ENCODE data around the gene TPCN2.

TPCN2 gene

DNA sequence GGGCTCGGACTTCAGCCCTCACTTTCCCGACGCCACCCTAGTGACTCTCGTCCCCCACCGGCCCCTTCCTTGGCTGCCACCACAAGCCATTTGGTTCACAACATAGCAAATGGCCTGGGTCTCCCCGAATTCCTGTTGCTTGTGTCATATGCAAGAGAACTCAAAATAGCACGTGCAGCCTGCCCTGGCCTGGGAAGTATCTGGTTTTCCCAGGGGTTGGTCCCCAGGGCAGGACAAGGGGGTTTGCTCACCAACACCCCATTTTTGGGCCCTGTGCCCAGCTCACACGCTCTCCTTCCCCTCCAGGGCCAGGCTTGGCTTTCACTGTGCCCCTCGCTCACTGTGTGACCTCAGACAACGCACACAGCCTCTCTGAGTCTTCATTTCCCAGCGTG, 12.8 kb upstream of the TPCN2 start:
- TF ChIP-seq, protein P1, sequence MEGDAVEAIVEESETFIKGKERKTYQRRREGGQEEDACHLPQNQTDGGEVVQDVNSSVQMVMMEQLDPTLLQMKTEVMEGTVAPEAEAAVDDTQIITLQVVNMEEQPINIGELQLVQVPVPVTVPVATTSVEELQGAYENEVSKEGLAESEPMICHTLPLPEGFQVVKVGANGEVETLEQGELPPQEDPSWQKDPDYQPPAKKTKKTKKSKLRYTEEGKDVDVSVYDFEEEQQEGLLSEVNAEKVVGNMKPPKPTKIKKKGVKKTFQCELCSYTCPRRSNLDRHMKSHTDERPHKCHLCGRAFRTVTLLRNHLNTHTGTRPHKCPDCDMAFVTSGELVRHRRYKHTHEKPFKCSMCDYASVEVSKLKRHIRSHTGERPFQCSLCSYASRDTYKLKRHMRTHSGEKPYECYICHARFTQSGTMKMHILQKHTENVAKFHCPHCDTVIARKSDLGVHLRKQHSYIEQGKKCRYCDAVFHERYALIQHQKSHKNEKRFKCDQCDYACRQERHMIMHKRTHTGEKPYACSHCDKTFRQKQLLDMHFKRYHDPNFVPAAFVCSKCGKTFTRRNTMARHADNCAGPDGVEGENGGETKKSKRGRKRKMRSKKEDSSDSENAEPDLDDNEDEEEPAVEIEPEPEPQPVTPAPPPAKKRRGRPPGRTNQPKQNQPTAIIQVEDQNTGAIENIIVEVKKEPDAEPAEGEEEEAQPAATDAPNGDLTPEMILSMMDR (IDR thresholded peaks at IDR 0.05; ENCODE audit: borderline replicate concordance, extremely low read depth, low read length, poor library complexity, severe bottlenecking): no peak
- TF ChIP-seq EZH2 (IDR thresholded peaks at IDR 0.05; ENCODE audit: borderline replicate concordance, low read depth, low read length, severe bottlenecking): no peak
- Histone ChIP-seq H2AFZ (ENCODE audit: low read depth, low read length) (no peak overlapping the region), H3K4me2 (ENCODE audit: insufficient read depth, low read length) (no peak overlapping the region), H4K20me1 (ENCODE audit: insufficient read depth, low read length) (no peaks in the 10 kb centered on the region), H3K36me3 (ENCODE audit: insufficient read depth, low read length) (no peaks in the 10 kb centered on the region), H3K27ac (ENCODE audit: low read length) (no peak overlapping the region), H3K79me2 (ENCODE audit: insufficient read depth, low read length) (no peaks in the 10 kb centered on the region), H3K4me1 (ENCODE audit: insufficient read depth, low read length) (no peaks in the 10 kb centered on the region), H3K9me3 (ENCODE audit: insufficient read depth, low read length, severe bottlenecking) (no peaks in the 10 kb centered on the region), H3K9ac (ENCODE audit: low read depth, low read length) (no peak overlapping the region), H3K27me3 (ENCODE audit: insufficient read depth, low read length, poor library complexity) (peaks cover 3% of the 10 kb centered on the region), H3K4me3 (ENCODE audit: low read depth in 1 of 2, low read length in 2 of 2) (no peak overlapping the region)
- no peak for DNase-seq
- no peak for ATAC-seq (ENCODE audit: insufficient read depth, low read depth)

DNA sequence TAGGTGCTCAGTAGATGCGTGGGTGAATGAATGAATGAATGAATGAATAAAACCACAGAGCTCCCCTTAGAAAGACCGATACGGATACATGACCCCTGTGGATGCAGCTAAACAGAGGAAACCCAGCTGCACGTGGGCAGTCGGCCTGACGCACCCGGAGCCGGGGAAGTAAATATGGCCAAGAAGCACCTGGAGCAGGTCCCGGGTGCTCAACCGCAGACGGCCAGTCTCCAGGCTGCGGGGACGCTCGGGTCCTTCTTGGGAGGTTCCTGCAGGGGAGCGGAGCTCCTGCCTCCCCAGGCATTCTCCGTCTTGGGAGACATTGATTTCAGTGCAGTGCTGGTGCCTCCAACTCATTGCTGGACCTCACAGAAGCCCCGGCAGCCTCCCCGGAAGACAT, 11.7 kb upstream of the TPCN2 start:
- Histone ChIP-seq H3K27ac (ENCODE audit: low read length) (no peak overlapping the region), H3K27me3 (ENCODE audit: insufficient read depth, low read length, poor library complexity) (peaks cover 3% of the 10 kb centered on the region), H3K4me3 (ENCODE audit: low read depth in 1 of 2, low read length in 2 of 2) (no peak overlapping the region), H4K20me1 (ENCODE audit: insufficient read depth, low read length) (no peaks in the 10 kb centered on the region), H3K4me1 (ENCODE audit: insufficient read depth, low read length) (no peaks in the 10 kb centered on the region), H3K36me3 (ENCODE audit: insufficient read depth, low read length) (no peaks in the 10 kb centered on the region), H2AFZ (ENCODE audit: low read depth, low read length) (no peak overlapping the region), H3K4me2 (ENCODE audit: insufficient read depth, low read length) (no peak overlapping the region), H3K9me3 (ENCODE audit: insufficient read depth, low read length, severe bottlenecking) (no peaks in the 10 kb centered on the region), H3K9ac (ENCODE audit: low read depth, low read length) (no peak overlapping the region), H3K79me2 (ENCODE audit: insufficient read depth, low read length) (no peaks in the 10 kb centered on the region)
- ATAC-seq (ENCODE audit: insufficient read depth, low read depth): no peak
- no peak for TF ChIP-seq EZH2 (IDR thresholded peaks at IDR 0.05; ENCODE audit: borderline replicate concordance, low read depth, low read length, severe bottlenecking)
- TF ChIP-seq, protein P1 (IDR thresholded peaks at IDR 0.05; ENCODE audit: borderline replicate concordance, extremely low read depth, low read length, poor library complexity, severe bottlenecking): no peak
- no peak for DNase-seq

DNA sequence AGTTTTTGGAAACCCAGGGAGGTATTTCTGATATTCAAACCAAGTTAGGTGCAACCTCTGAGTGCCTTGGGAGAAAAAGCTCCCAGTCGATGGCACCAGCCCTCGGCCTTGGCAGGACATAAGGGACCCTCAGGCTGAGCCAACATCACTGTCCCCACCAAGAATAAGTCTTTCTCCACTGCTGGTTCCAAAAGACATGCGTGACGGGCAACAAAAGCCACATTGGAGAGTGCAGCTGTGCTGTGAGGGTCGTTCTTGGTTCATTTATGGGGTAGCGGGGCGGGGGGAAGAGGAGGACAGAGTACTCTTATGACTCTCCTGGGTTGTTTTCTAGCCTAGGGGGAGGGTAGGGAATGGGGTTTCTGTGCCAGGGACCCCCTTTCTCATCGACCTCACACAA, 11.2 kb upstream of the TPCN2 start:
- Histone ChIP-seq H3K27me3 (ENCODE audit: insufficient read depth, low read length, poor library complexity) (peaks cover 3% of the 10 kb centered on the region), H3K9ac (ENCODE audit: low read depth, low read length) (no peak overlapping the region), H3K36me3 (ENCODE audit: insufficient read depth, low read length) (no peaks in the 10 kb centered on the region), H3K4me2 (ENCODE audit: insufficient read depth, low read length) (no peak overlapping the region), H3K27ac (ENCODE audit: low read length) (no peak overlapping the region), H2AFZ (ENCODE audit: low read depth, low read length) (no peak overlapping the region), H4K20me1 (ENCODE audit: insufficient read depth, low read length) (no peaks in the 10 kb centered on the region), H3K4me1 (ENCODE audit: insufficient read depth, low read length) (no peaks in the 10 kb centered on the region), H3K79me2 (ENCODE audit: insufficient read depth, low read length) (no peaks in the 10 kb centered on the region), H3K9me3 (ENCODE audit: insufficient read depth, low read length, severe bottlenecking) (no peaks in the 10 kb centered on the region), H3K4me3 (ENCODE audit: low read depth in 1 of 2, low read length in 2 of 2) (no peak overlapping the region)
- ATAC-seq (ENCODE audit: insufficient read depth, low read depth) (no peak), DNase-seq (no peak)
- TF ChIP-seq EZH2 (IDR thresholded peaks at IDR 0.05; ENCODE audit: borderline replicate concordance, low read depth, low read length, severe bottlenecking): no peak
- TF ChIP-seq, protein P1 (IDR thresholded peaks at IDR 0.05; ENCODE audit: borderline replicate concordance, extremely low read depth, low read length, poor library complexity, severe bottlenecking): no peak

GRCh38 chr11:69039501-69039900, 9.2 kb upstream of the TPCN2 start:
- H2AFZ ChIP-seq (ENCODE audit: low read depth, low read length): no peak overlapping the region
- no peak overlapping the region for H3K9ac ChIP-seq (ENCODE audit: low read depth, low read length)
- no peaks in the 10 kb centered on the region for H4K20me1 ChIP-seq (ENCODE audit: insufficient read depth, low read length)
- no peak for DNase-seq
- H3K4me1 ChIP-seq (ENCODE audit: insufficient read depth, low read length): no peaks in the 10 kb centered on the region
- H3K36me3 ChIP-seq (ENCODE audit: insufficient read depth, low read length): no peaks in the 10 kb centered on the region
- H3K79me2 ChIP-seq (ENCODE audit: insufficient read depth, low read length): no peaks in the 10 kb centered on the region
- no peak for ATAC-seq (ENCODE audit: insufficient read depth, low read depth)
- no peak overlapping the region for H3K27ac ChIP-seq (ENCODE audit: low read length)
- no peak overlapping the region for H3K4me2 ChIP-seq (ENCODE audit: insufficient read depth, low read length)
- TF ChIP-seq EZH2 (IDR thresholded peaks at IDR 0.05; ENCODE audit: borderline replicate concordance, low read depth, low read length, severe bottlenecking): no peak
- TF ChIP-seq, protein P1 (IDR thresholded peaks at IDR 0.05; ENCODE audit: borderline replicate concordance, extremely low read depth, low read length, poor library complexity, severe bottlenecking): no peak
- H3K9me3 ChIP-seq (ENCODE audit: insufficient read depth, low read length, severe bottlenecking): no peaks in the 10 kb centered on the region
- no peak overlapping the region for H3K4me3 ChIP-seq (ENCODE audit: low read depth in 1 of 2, low read length in 2 of 2)
- H3K27me3 ChIP-seq (ENCODE audit: insufficient read depth, low read length, poor library complexity): peaks cover 3% of the 10 kb centered on the region

Measured in DND-41 (cell line).